NCI-H2081 (cell line): ENCODE data around the gene NDUFS6.
"Not testable (repeated sequence)": the region's sequence is repeated elsewhere in the genome, so short reads cannot be mapped to it uniquely, and the experiment has no call there.

Experiments used
- DNase-seq, 2 experiments: peaks; one replicate each; lab custom pipeline; 2025; lab: John Stamatoyannopoulos, UW

Gene NDUFS6

DNA sequence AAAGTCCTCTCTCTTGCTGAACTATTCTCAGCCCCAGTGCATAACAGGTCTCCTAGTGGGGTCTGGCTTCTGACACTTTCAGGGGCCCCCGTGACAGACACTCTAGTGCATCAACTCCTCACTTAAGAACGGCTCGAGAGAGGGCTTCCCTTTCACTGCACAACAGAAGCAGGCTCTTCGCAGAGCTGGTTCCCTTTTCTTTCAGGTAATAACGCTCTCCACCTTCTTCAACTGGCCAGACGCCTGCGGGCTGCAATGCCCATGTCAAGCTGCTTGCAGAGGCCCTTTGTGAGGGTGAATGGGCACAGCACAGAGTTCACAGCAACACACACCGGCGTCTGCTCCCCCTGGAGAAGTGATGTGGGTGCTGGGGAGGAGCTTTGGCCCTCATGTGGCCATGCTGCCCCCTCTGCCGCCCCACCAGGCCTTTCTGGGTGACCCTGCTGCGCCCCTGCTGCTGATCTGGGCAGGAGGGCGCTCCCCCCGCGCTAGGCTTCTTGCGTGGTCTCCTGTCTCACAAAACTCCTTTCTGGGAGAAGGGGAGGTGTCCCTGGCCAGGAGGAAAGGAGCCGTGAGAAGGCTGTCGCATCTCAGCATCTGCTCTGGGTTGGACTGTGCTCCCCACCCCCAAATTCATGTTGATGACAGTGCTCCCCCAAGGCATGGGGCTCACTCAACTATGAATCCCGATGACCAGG, 4.0 kb upstream of the NDUFS6 start:
- DNase-seq = no peak

DNA sequence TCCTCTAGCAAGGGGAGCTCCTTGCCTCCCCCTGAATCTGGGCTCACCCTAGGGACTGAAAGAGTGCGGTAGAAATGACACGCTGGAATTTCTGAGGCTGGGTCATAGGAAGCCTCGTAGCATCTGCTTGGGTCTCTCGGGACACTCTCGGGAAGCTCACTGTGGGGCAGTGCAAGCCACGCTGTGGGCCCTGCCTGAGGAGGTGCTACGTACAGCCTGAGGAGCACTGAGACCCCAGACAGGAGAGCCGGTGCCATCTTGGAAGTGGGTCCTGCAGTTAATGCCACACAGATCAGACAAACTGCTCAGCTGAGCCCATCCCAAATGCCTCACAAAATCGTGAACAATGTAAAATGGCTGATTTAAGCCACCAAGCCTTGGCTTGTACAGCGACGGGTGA, 3.4 kb upstream of the NDUFS6 start:
- no peak for DNase-seq

GRCh38 chr5:1798589-1798988, 2.6 kb upstream of the NDUFS6 start:
- DNase-seq = not testable (repeated sequence)

- DNase-seq = no peak
Observed at GRCh38 chr5:1799110-1799601, 2.1 kb upstream of the NDUFS6 start.

- peak; percentile 98 for DNase-seq
Observed at GRCh38 chr5:1799602-1800471, 1.4 kb upstream of the NDUFS6 start, which contains the start of gene MRPL36. TSS of gene MRPL36 (minus strand) at chr5:1799837. CDS start at chr5:1798935, 902 bp downstream.

DNA sequence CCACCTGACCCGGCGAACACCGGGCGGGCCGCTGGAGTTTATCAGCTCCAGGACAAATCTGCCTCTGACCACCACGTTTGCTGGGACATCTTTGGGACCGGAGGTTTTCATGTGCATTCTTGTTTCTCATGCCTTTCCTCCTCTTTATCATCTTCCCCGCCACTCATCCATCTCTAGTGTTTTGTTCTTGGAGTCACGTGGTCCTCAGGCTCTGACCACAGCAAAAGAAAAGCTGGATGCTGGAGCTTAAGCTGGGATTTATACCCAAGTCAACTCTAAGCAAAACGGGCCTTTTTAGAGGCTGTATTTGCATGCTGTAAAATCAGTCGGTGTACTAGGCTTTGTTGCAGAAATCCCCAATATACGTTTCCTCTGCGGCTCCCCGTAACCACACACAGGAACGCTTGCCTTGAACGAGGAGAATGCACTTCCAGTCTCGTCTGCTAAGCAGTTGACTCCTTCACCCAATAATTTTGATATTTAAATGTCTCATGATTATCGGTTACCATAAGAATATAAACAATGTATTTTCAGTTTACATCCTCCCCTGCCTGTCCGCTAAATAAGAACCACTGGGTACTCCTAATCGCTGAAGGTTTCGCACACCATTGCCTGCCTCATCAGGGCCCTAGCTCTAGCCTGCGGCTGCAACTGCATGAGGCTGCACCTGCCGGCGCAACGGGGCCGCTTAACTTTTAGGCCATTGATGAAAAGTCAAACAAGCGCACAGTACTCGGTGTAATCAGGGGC, 560 bp upstream of the NDUFS6 start:
- DNase-seq = peak; percentile 83 to 86

- peak in 1 of 2 experiments; percentile 56 for DNase-seq
Observed at GRCh38 chr5:1801967-1802295, 724 bp downstream of the NDUFS6 start.

GRCh38 chr5:1803192-1803591, 2.0 kb downstream of the NDUFS6 start:
- no peak for DNase-seq

DNA sequence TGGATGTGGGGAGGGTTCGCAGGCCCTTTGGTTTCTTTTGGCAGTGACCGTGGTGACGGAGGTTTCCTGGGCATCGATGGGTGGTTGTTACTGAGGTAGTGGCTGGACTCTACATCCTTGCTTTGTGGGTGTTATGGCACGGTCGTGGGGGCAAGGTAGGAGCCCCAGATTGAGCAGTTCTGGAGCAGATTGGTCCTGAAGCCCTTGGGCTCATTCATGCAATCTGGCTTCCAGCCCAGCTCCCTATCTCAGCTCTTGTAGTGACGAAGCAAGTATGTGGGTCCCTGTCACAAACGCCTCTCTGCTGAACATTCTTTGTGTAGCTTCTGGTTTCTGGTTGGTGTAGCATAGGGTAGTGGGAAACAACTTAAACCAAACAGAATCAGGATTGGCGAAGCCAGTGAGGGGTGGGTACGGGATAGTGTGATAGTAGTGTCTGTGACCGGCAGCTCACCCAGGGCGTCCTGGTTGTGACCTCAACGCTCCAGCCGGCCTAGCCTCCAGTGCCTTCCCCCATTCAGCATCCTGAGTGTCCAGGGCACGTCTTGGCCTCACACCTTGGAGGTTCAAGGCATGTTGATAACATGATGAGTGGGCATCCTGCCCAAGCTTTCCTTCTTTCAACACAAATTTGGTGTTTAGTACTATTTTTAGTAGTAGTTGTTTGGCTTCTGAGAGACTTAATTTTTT, 2.9 kb downstream of the NDUFS6 start:
- DNase-seq = no peak

DNA sequence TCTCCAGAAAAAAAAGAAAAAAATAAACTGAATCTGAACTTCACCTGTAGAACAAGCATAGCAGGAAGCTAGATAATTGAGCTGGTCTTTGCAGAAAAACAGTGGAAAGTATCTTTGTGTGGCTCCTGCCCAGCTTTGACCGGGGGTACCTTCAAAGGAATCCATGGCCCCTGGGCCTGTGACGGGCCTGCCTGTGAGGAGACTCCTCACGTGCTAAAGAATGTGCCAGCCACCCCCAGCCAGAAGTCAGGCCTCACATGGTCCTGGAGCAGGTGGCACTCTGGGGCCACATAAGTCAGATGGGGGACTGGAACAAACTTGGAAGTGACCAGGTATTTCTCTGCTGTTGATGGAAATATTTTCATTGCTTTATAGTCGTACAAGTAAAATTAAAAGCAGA, 4.1 kb downstream of the NDUFS6 start:
- DNase-seq = no peak

DNA sequence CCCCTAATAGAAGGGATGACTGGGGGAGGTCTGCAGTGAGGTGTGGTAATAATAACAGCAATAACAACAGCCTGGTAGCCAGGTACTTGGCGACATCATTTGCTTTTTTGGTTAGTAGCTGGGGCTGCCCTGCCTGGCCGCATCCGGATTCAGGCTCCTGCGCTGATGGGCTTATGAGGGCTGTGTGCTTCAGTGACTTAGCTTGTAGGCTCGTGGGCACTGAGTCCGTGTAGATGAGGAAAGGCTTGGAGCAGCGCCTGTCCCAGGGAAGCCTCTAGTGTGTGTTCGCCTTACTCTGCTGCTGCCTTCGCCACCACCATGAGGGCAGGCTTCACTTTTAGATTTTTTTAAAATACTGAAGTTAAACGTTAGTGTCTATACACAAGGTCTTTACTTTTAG, 4.5 kb downstream of the NDUFS6 start:
- DNase-seq = no peak

DNA sequence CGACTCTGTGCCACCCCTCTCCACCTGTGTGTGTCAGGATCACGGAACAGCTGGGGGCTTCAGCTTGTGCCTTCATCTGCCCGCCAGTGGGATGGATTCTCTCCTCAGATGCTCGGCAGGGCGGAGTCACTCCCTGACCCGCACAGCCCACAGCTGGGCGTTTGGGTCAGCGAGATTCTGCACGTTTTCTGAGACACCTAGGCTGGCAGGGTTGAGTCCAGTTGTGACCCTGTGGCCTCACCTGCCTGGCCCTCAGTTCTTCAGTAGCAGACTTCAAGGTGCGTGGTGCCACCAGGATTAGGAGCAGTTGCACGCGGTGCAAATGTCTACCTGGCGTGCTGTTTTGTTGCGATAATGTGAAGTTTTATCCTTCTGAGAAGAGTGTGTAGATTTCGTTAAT, 5.0 kb downstream of the NDUFS6 start:
- no peak for DNase-seq

DNA sequence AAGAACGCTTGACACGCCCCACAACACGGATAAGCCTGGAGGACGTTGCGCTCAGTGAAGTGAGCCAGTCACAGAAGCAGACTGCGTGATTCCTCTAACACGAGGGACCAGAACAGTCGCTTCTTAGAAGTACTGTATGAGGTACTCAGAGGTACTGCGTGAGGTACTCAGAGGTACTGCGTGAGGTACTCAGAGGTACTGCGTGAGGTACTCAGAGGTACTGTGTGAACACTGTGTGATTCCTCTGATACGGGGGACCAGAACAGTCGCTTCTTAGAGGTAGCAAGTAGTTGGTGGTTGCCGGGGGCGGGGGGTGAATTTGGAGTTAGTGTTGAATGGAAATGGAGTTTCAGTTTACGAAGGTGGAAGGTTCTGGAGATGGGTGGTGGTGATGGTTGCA, 5.8 kb downstream of the NDUFS6 start:
- no peak for DNase-seq

DNA sequence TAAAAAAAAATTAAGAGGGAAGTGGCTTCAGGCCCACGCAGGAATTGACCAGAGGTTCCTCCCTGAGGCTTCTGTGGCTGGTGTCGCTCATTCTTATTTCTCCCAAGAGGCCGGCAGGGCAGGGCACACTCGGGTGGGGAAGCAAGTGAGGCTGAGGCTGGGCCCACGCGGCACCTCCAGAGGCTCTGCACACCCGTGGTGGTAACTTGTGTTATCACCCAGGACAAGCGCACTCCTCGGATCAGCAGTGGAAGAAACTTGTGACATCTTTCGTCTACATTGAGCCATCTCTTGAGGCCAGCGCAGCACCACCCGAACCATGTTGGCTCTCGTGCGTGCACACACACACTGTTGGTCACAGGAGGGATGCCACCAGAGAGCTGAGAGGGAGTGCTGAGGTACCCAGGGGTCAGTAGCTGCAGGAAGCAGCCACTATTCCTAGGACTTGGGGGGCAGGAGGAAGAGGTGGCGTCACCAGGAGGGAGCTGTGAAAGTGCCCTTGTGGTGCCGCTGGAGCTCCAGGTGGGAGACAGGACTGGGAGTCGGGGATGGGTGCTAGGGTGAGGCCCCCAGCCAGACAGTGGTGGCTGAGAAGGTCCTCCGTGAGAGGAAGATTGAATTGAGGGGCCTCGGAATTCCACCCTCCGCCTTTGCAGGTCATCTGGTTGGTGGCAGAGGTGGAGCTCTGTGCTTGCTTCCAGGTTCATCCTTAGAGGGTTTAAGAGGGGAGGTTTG, 6.4 kb downstream of the NDUFS6 start:
- no peak for DNase-seq

DNA sequence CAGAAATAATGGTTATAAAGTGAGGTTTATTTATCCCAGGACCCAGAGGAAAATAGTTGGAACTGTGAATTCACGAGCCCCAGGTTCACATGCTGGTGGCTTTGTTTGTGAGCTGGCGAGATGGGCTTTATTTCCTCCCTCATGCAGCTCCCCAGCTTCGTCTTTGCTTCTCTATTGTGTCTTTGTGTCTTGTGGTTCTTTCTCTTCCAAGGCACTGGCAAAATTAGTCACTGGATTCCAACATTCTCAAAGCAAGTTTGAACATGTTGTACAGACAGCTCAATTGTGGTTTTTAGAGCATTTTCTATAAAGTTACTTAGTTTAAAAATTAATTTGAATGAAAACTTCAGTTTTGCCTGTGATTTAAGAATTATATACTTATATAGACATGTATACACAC, 7.2 kb downstream of the NDUFS6 start:
- DNase-seq = no peak

DNA sequence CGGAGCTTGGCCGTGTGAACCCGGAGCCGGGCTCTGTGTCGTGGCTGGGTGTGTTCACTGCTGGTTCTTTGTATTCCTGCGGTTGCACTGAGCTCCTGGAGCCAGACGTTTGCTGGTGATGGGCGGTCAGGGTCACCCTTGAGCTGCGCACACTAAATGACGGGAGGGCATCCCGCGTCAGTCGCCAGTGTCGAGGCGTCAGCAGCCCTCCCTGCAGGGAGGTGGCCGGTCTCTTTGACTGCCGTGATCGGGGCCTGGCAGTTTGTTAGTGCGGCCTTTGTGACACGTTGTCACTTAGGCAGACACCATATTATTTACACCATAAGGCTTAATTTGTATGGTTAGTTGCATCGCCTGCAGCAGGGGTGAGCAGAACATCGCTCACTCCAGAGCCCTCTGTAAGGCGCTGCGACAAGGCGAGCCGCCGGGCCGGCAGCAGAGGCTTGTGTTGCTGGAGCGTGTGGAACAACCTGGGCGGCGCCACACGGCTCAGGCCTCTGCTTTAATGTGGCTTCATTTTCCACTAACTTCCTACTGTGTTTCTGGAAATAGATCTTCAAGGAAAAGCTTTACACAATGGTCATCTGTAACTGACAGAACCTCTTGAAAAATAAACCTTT, 8.3 kb downstream of the NDUFS6 start:
- DNase-seq = no peak

- no peak for DNase-seq
Observed at GRCh38 chr5:1810581-1811101, 9.4 kb downstream of the NDUFS6 start.

DNA sequence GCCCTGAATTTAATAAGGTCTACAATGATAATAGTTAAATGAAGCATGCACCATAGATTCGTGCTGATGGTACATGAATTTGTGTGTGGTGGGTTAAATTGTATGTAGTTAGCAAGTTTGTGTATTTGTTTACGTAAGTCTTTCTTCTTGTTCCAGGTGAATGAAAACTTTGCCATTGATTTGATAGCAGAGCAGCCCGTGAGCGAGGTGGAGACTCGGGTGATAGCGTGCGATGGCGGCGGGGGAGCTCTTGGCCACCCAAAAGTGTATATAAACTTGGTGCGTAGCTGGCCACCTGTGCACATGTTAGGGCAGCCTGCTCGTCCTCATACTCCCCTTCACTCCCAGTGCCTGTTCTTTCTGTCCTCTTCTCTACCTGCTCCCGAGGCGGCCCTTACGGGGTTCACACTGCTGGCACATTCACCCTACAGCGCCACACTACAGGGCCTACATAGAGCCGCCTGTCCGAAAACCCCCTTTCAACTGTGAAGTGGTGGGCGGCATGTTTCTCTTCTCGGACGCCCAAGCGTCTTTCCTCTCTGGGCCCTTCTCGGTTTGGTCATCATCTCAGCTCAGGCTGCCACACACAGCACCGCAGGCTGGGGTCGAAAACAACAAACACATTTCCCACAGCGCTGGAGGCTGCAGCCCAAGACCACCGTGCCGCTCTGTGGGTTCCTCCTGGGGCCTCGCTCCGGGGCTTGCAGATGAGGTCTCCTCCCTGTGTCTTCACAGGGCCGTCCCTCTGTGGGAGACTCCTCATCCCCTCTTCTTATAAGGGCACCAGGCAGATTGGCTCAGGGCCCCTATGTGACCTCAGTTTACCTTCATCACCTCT, 13.2 kb downstream of the NDUFS6 start:
- no peak for DNase-seq

DNA sequence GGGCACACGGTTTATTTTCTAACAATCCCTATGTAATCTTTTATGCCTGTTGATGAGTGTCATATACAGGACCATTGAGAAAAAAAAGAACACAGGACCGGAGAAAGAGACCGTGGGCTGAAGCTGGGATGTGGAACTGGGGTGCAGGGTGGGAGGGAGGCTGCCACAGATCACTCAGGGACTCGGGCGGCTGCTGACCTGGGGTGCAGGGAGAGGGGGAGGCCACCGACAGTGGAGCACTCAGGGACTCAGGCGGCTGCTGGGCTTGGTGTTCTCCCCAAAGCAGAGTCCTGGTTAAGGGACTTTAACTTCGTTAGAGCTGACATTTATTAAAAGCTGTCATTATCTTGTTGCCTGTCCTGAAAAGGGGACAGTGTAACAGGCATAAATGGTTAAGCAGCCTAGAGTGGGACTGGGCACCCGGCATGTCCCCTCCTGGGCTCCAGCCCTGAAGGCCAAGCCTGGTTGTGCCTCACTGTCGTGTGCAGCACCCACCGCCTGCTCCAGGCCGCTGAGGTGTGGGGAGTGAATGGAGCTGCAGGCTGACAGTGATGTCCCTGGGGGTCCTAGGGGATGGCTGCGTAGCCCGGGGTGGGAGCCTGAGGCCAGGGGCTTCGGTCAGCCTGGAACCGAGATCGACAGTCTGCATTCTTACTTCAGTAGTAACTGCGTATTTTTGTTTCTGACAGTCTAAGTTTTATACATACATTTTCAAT, 14.0 kb downstream of the NDUFS6 start:
- no peak for DNase-seq
